ENCODE results near the gene EIPR1.

- TF ChIP-seq, protein P1, sequence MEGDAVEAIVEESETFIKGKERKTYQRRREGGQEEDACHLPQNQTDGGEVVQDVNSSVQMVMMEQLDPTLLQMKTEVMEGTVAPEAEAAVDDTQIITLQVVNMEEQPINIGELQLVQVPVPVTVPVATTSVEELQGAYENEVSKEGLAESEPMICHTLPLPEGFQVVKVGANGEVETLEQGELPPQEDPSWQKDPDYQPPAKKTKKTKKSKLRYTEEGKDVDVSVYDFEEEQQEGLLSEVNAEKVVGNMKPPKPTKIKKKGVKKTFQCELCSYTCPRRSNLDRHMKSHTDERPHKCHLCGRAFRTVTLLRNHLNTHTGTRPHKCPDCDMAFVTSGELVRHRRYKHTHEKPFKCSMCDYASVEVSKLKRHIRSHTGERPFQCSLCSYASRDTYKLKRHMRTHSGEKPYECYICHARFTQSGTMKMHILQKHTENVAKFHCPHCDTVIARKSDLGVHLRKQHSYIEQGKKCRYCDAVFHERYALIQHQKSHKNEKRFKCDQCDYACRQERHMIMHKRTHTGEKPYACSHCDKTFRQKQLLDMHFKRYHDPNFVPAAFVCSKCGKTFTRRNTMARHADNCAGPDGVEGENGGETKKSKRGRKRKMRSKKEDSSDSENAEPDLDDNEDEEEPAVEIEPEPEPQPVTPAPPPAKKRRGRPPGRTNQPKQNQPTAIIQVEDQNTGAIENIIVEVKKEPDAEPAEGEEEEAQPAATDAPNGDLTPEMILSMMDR (IDR thresholded peaks at IDR 0.05) = no peak
- TF ChIP-seq POLR2AphosphoS5 (IDR thresholded peaks at IDR 0.05) = no peak
- no peak for TF ChIP-seq POLR2A (IDR thresholded peaks at IDR 0.05)
- TF ChIP-seq EP300 (IDR thresholded peaks at IDR 0.05; ENCODE audit: low read depth) = no peak
These were observed 39.3 kb downstream of the EIPR1 start for GRCh38 chr2:3338340-3338739.
